ENCODE results near the gene DIPK1B. TPM values are rescaled to one million over a fixed set of nuclear protein-coding genes. Genes with fewer than 3 reads are reported as not detected.
A peak's percentile ranks its signal among the peaks of the same experiment; 100 is the strongest.

Gene DIPK1B
- total RNA-seq, 1 experiment from 2014 or later = 45.4 TPM

DNA sequence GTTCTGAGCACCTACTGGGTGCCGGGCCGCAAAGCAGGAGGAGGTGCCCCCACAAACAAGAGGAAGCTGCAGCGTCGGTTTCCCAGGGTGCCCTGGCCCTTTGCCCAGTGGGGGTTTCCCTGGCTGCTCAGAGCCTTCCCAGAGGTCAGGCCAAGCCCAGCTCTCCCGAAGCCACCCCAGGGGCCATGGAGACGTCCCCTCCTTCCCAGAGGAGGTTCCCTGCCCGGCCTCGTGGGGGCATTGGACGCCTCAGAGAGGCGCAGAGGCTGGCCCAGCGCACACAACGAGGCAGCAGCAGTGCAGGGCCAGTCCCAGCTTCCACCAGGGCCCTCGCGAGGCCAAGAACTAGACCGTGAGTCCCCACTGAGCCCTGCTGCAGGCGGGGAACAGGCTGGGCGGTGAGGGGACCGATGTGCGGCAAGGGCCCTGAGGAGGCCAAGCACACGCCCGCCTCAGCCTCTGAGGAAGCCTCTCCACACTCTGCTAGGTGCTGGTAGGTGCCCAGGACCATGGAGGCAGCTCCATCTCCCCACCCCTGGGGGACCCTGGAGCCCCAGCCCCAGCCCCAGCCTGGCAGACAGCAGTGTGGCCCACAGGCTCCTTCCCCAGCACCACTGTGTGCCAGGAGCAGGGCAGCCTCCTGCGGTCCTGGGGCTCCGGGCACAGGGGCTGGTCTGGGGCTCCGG lies 7.0 kb downstream of the DIPK1B start:
- ChIA-PET CTCF (interaction anchor here (1.1 to 3.0 kb wide), 2 partner anchors 9 to 39 kb away, joined by 3 to 17 read pairs; partner anchors contain the start of gene LCN8), POLR2A (no interaction called here)
- Mint-ChIP-seq H3K27me3 (ENCODE audit: low read depth) (no peaks in the 10 kb centered on the region), H3K36me3 (peaks cover 11% of the 10 kb centered on the region), H3K9me3 (no peaks in the 10 kb centered on the region), H3K4me3 (no peak overlapping the region), H3K27ac (no peak overlapping the region), H3K4me1 (peaks cover under 1% of the 10 kb centered on the region; the same call in 1 of the 2 replicates)
- ATAC-seq (peak; percentile 1; the same call in 1 of the 2 replicates), DNase-seq (ENCODE audit: low spot score) (no peak)
- TF ChIP-seq OVOL2 (CRISPR knock-in tag; IDR thresholded peaks at IDR 0.05; ENCODE audit: borderline replicate concordance) (no peak), NFATC4 (CRISPR knock-in tag; IDR thresholded peaks at IDR 0.05) (no peak), SP1 (CRISPR knock-in tag; conservative IDR thresholded peaks at IDR 0.05) (no peak), ZNF232 (CRISPR knock-in tag; IDR thresholded peaks at IDR 0.05) (no peak), TEAD4 (CRISPR knock-in tag; IDR thresholded peaks at IDR 0.05) (no peak)
- TF ChIP-seq, protein P1, sequence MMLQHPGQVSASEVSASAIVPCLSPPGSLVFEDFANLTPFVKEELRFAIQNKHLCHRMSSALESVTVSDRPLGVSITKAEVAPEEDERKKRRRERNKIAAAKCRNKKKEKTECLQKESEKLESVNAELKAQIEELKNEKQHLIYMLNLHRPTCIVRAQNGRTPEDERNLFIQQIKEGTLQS (CRISPR knock-in tag; conservative IDR thresholded peaks at IDR 0.05) = no peak

DNA sequence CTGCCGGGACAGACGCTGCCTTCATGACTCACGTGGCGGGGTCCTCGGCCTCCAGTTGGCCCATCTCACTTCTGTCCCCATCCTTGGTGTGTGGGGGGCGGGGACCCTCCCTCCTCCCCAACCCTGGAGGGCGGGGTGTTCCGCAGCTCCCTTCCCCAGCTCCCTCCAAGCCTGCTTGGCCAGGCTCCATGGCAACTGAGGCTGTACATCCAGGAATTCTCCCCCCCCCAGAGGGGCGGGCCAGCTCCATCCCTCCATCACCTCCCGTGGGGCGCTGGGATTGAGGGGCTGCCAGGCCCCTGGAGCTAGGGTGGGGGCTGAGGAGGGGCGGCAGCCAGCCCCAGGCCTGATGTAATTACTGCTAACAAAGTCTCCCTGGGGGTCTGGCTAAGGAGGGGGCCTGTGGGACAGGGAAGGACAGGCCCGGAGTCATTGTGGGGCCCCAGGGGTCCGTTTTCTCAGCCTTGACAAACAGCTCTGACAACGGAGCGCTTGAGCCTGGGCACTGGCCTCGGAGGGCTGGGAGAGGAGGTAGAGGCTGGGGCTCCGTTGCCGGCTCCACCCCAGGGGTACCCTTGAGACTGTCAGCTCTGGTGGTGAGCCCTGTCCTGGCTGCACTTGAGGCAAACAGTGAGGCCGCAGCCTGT lies 8.0 kb downstream of the DIPK1B start:
- POLR2A ChIA-PET = interaction anchor here (1.3 kb wide), 1 partner anchor 8 kb away, joined by 3 read pairs; no protein-coding TSS in a partner anchor

More for the DNA sequence above, 8.0 kb downstream of the DIPK1B start:
- CTCF ChIA-PET = interaction anchor here (0.6 to 3.0 kb wide), 7 partner anchors 8 to 315 kb away, joined by 3 to 17 read pairs (median 4); partner anchors contain the start of gene LCN8
- ATAC-seq = peak; percentile 3
- H3K27me3 Mint-ChIP-seq (ENCODE audit: low read depth) = no peaks in the 10 kb centered on the region
- H3K36me3 Mint-ChIP-seq = peaks cover 19% of the 10 kb centered on the region
- peaks cover 4% of the 10 kb centered on the region; the same call in 1 of the 2 replicates for H3K4me1 Mint-ChIP-seq
- TF ChIP-seq FOXP1 (CRISPR knock-in tag; IDR thresholded peaks at IDR 0.05; ENCODE audit: borderline replicate concordance) (no peak), OVOL2 (CRISPR knock-in tag; IDR thresholded peaks at IDR 0.05; ENCODE audit: borderline replicate concordance) (no peak), ZNF423 (CRISPR knock-in tag; IDR thresholded peaks at IDR 0.05) (peak; percentile 68), CREM (CRISPR knock-in tag; IDR thresholded peaks at IDR 0.05) (no peak), ATF1 (CRISPR knock-in tag; IDR thresholded peaks at IDR 0.05) (no peak), GTF2I (CRISPR knock-in tag; conservative IDR thresholded peaks at IDR 0.05) (no peak), ZNF263 (CRISPR knock-in tag; IDR thresholded peaks at IDR 0.05; ENCODE audit: low read depth) (no peak), FOXJ3 (CRISPR knock-in tag; IDR thresholded peaks at IDR 0.05; ENCODE audit: borderline replicate concordance) (no peak), SMAD3 (CRISPR knock-in tag; IDR thresholded peaks at IDR 0.05; ENCODE audit: borderline replicate concordance) (no peak)
- TF ChIP-seq, protein P2, sequence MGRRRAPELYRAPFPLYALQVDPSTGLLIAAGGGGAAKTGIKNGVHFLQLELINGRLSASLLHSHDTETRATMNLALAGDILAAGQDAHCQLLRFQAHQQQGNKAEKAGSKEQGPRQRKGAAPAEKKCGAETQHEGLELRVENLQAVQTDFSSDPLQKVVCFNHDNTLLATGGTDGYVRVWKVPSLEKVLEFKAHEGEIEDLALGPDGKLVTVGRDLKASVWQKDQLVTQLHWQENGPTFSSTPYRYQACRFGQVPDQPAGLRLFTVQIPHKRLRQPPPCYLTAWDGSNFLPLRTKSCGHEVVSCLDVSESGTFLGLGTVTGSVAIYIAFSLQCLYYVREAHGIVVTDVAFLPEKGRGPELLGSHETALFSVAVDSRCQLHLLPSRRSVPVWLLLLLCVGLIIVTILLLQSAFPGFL (CRISPR knock-in tag; IDR thresholded peaks at IDR 0.05; ENCODE audit: borderline replicate concordance) = no peak
- TF ChIP-seq, protein P3, sequence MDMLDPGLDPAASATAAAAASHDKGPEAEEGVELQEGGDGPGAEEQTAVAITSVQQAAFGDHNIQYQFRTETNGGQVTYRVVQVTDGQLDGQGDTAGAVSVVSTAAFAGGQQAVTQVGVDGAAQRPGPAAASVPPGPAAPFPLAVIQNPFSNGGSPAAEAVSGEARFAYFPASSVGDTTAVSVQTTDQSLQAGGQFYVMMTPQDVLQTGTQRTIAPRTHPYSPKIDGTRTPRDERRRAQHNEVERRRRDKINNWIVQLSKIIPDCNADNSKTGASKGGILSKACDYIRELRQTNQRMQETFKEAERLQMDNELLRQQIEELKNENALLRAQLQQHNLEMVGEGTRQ (CRISPR knock-in tag; IDR thresholded peaks at IDR 0.05) = peak; percentile 19; the same call in 1 of the 2 replicates
- TF ChIP-seq, protein P1 (CRISPR knock-in tag; conservative IDR thresholded peaks at IDR 0.05) = no peak
- TF ChIP-seq, protein P4, sequence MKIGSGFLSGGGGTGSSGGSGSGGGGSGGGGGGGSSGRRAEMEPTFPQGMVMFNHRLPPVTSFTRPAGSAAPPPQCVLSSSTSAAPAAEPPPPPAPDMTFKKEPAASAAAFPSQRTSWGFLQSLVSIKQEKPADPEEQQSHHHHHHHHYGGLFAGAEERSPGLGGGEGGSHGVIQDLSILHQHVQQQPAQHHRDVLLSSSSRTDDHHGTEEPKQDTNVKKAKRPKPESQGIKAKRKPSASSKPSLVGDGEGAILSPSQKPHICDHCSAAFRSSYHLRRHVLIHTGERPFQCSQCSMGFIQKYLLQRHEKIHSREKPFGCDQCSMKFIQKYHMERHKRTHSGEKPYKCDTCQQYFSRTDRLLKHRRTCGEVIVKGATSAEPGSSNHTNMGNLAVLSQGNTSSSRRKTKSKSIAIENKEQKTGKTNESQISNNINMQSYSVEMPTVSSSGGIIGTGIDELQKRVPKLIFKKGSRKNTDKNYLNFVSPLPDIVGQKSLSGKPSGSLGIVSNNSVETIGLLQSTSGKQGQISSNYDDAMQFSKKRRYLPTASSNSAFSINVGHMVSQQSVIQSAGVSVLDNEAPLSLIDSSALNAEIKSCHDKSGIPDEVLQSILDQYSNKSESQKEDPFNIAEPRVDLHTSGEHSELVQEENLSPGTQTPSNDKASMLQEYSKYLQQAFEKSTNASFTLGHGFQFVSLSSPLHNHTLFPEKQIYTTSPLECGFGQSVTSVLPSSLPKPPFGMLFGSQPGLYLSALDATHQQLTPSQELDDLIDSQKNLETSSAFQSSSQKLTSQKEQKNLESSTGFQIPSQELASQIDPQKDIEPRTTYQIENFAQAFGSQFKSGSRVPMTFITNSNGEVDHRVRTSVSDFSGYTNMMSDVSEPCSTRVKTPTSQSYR (CRISPR knock-in tag; IDR thresholded peaks at IDR 0.05) = no peak
- TF ChIP-seq, protein P5, sequence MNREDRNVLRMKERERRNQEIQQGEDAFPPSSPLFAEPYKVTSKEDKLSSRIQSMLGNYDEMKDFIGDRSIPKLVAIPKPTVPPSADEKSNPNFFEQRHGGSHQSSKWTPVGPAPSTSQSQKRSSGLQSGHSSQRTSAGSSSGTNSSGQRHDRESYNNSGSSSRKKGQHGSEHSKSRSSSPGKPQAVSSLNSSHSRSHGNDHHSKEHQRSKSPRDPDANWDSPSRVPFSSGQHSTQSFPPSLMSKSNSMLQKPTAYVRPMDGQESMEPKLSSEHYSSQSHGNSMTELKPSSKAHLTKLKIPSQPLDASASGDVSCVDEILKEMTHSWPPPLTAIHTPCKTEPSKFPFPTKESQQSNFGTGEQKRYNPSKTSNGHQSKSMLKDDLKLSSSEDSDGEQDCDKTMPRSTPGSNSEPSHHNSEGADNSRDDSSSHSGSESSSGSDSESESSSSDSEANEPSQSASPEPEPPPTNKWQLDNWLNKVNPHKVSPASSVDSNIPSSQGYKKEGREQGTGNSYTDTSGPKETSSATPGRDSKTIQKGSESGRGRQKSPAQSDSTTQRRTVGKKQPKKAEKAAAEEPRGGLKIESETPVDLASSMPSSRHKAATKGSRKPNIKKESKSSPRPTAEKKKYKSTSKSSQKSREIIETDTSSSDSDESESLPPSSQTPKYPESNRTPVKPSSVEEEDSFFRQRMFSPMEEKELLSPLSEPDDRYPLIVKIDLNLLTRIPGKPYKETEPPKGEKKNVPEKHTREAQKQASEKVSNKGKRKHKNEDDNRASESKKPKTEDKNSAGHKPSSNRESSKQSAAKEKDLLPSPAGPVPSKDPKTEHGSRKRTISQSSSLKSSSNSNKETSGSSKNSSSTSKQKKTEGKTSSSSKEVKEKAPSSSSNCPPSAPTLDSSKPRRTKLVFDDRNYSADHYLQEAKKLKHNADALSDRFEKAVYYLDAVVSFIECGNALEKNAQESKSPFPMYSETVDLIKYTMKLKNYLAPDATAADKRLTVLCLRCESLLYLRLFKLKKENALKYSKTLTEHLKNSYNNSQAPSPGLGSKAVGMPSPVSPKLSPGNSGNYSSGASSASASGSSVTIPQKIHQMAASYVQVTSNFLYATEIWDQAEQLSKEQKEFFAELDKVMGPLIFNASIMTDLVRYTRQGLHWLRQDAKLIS (CRISPR knock-in tag; IDR thresholded peaks at IDR 0.05; ENCODE audit: borderline replicate concordance) = no peak
- TF ChIP-seq, protein P6, sequence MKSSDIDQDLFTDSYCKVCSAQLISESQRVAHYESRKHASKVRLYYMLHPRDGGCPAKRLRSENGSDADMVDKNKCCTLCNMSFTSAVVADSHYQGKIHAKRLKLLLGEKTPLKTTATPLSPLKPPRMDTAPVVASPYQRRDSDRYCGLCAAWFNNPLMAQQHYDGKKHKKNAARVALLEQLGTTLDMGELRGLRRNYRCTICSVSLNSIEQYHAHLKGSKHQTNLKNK (CRISPR knock-in tag; IDR thresholded peaks at IDR 0.05) = no peak
- no peak overlapping the region; the same call in 1 of the 2 replicates for H3K27ac Mint-ChIP-seq
- no peak for DNase-seq (ENCODE audit: low spot score)
- no peak overlapping the region for H3K4me3 Mint-ChIP-seq
- no peaks in the 10 kb centered on the region for H3K9me3 Mint-ChIP-seq
